Right lobe of liver (tissue), 6 donors: ENCODE data around the gene MDFIC. TPM values are rescaled to one million over a fixed set of nuclear protein-coding genes. Genes with fewer than 3 reads are reported as not detected.
A peak's percentile ranks its signal among the peaks of the same experiment; 100 is the strongest.

Experiments
- ATAC-seq, 4 donors: fragments of 200-7000 bp; cut with Tn5 transposase; one replicate each; pipeline ENCODE4 v1.9.1; 2020; ENCODE audit warnings: mild to moderate bottlenecking in 4 of 4, moderate library complexity in 4 of 4
- DNase-seq, 3 donors: peaks; one replicate each; pipeline ENCODE4 v3.0.0-alpha.2; 2020
- H3K27ac ChIP-seq, 3 donors: fragments of 200-600 bp; one replicate each; pipeline ENCODE4 v1.8.0; 2022
- H3K27me3 ChIP-seq, 2 donors: fragments of 200-600 bp; one replicate each; pipeline ENCODE4 v1.8.0; 2022
- H3K36me3 ChIP-seq, 4 donors: fragments of 200-600 bp; sonication (generic) in 1 of 4; one replicate each; pipeline versions ENCODE4 v1.5.1 to v1.8.0; 2017 to 2022; ENCODE audit warnings: control low read depth in 1 of 4
- H3K4me1 ChIP-seq, 4 donors: fragments of 200-600 bp; sonication (generic) in 1 of 4; one replicate each; pipeline versions ENCODE4 v1.5.1 to v1.8.0; 2017 to 2022; ENCODE audit warnings: control low read depth in 1 of 4
- H3K4me3 ChIP-seq, 3 donors: fragments of 200-600 bp; one replicate each; pipeline ENCODE4 v1.8.0; 2022
- H3K9me3 ChIP-seq, 4 donors: fragments of 200-600 bp; sonication (generic) in 1 of 4; one replicate each; pipeline versions ENCODE4 v1.5.1 to v1.8.0; 2017 to 2022; ENCODE audit warnings: control low read depth in 1 of 4
- POLR2A ChIP-seq: fragments of 450-650 bp; IDR thresholded peaks from one replicate; pipeline ENCODE4 v1.6.1; 2017; ENCODE audit warnings: antibody characterized with exemption, mild to moderate bottlenecking
- WGBS: methylation state at CpG from one replicate; pipeline ENCODE4 v1.1.6; 2018; ENCODE audit warnings: low coverage, low lambda C conversion rate; ENCODE audit not compliant: insufficient coverage; ENCODE audit errors: missing lambda C conversion rate; 5-methylcytosine and 5-hydroxymethylcytosine counted together
- intact Hi-C, 2 donors: fragments of 100-400 bp; cut with DNase I; formaldehyde crosslinking; loops; one replicate each; pipeline versions ENCODE4 v1.11.2 to v1.14.1; 2022
- total RNA-seq, 6 experiments: library from RNA; depleted of rRNA in 2 of 6; stranded (reverse); fragments of >200 nt in 2 of 6; fragmentation: NEBNext Ultra II Directional in 3 of 6; extraction: Animal tissue kit (Norgen Biotek cat#: 25700) in 3 of 6; gene quantifications; one replicate each; pipeline versions ENCODE4 v1.1.0 to v1.2.4, GENCODE V29; 2016 to 2023
- TF ChIP-seq, protein P1 (sequence below), 4 donors: fragments of 200-600 bp in 3 of 4; fragments of 450-650 bp in 1 of 4; IDR thresholded peaks; one replicate each; pipeline versions ENCODE4 v1.5.1 to v1.8.0; 2016 to 2022; ENCODE audit warnings: antibody characterized with exemption in 4 of 4, mild to moderate bottlenecking in 2 of 4
- donor health status: DM: no; HTN: yes; CAD: no.
- donor health status: DM: no; HTN: no; CAD: no.
- donor health status: DM: no; HTN: no; CAD: no.
- donor health status: DM: no; HTN: yes; CAD: no.
- donor health status: DM: no; HTN: yes; CAD: no.

Gene MDFIC
- total RNA-seq, 6 experiments from 2014 or later, result 7.5 to 20.7 (median 13.4) TPM

DNA sequence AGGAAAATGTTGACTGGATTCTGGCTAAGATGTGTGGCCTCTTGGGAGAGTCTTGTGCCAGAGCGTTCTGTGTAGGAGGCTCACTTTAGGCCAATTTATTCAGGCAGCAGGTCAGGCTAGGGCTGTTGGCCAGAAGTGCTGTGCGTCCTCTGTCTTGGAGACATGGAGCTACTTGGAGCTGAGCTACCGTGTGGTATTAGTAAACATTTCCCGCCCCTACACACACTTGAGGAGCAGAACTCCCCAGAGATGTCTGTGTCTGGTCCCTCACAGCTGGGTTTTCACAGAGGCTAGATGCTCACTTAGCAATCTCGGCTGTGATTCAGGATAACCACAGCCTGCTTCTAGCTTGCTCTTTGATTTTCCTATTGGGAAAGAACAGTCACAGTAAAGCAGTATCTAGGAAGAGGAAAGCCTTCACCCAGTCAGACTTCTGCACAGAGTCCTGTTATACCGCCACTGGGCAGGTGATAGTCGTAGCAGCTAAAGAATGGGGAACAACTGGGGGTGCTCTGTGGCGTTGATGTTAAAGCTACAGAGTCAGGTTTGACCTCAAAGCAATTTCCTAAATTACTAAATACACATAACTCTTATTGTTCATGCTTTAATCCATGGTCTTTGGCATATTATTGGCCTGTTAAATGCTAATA, 86.7 kb downstream of the MDFIC start:
- Histone ChIP-seq H3K4me3 (no peak overlapping the region), H3K36me3 (no peaks in the 10 kb centered on the region), H3K9me3 (no peaks in the 10 kb centered on the region), H3K27me3 (no peaks in the 10 kb centered on the region), H3K4me1 (peaks cover 0 to 16% (median 0%) of the 10 kb centered on the region in 4 donors), H3K27ac (no peak overlapping the region)
- WGBS, result 78% methylated on average over 6 of the region's 8 CpGs
- TF ChIP-seq, protein P1, sequence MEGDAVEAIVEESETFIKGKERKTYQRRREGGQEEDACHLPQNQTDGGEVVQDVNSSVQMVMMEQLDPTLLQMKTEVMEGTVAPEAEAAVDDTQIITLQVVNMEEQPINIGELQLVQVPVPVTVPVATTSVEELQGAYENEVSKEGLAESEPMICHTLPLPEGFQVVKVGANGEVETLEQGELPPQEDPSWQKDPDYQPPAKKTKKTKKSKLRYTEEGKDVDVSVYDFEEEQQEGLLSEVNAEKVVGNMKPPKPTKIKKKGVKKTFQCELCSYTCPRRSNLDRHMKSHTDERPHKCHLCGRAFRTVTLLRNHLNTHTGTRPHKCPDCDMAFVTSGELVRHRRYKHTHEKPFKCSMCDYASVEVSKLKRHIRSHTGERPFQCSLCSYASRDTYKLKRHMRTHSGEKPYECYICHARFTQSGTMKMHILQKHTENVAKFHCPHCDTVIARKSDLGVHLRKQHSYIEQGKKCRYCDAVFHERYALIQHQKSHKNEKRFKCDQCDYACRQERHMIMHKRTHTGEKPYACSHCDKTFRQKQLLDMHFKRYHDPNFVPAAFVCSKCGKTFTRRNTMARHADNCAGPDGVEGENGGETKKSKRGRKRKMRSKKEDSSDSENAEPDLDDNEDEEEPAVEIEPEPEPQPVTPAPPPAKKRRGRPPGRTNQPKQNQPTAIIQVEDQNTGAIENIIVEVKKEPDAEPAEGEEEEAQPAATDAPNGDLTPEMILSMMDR (IDR thresholded peaks at IDR 0.05), result no peak
- no peak for TF ChIP-seq POLR2A
- intact Hi-C loops, result no loop called here
- ATAC-seq, result peak in 2 of 4 donors; percentile 6 to 8
- no peak for DNase-seq

DNA sequence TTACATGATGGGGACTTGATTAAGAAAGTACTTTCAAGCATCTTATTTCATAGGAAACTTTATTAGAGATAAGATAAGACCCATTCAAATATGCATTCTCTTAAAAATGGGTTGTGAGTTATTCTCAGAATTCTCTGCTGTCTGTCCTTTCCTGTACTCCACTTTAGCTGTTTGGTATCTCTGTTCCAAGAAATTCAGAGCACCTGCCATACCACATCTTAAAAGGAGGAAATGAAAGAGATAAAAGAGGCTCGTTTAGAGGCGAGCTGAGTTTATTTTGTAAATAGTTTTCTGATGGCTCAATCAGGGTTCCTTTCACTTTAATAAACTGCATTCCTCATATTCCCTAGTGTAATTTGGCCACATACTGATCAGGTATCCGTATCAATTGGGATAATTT, 87.2 kb downstream of the MDFIC start:
- intact Hi-C loops, result no loop called here
- no peaks in the 10 kb centered on the region for H3K9me3 ChIP-seq
- H3K4me1 ChIP-seq, result peaks cover 0 to 16% (median 0%) of the 10 kb centered on the region in 4 donors
- H3K27me3 ChIP-seq, result no peaks in the 10 kb centered on the region
- no peaks in the 10 kb centered on the region for H3K36me3 ChIP-seq
- DNase-seq, result no peak
- ATAC-seq, result peak in 1 of 4 donors; percentile 42
- no peak overlapping the region for H3K4me3 ChIP-seq
- no peak for TF ChIP-seq POLR2A
- TF ChIP-seq, protein P1 (IDR thresholded peaks at IDR 0.05), result no peak
- no peak overlapping the region for H3K27ac ChIP-seq
- WGBS, result 22% methylated on average over 3 of the region's 3 CpGs

DNA sequence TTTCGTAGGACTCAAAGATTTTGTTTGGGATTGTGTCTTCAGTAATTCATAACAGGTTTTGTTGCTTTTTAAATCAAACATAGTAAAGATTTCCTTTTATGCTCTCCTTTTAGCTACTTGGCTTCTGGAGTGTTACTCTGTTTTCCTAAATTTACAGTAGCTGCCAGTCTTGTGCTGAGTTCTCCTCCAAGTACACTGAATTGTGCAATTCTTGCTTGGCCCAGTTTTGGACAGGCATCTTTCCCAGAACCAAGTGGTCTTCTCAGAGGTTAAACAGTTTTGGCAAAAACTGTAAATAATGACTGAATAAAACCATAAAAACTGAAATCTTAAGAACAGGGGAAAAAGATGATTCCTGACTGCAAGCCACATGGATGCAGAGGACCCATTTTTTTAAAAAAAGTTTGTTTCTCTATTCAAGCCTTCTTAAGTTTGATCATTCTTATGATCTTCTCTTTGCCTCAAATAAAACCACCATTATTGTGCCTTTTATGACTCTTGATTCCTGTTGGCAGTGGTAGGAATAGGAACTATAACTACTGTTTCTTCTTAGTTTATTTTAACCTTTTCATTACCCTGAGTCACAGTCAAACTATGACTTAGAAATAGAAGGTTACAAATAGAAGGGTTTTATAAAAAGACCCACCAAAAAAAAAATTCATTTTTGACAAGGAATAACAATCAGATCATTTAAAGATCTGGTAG, 88.0 kb downstream of the MDFIC start:
- no peak overlapping the region for H3K27ac ChIP-seq
- ATAC-seq (no peak), DNase-seq (no peak)
- H3K27me3 ChIP-seq, result no peaks in the 10 kb centered on the region
- H3K9me3 ChIP-seq, result no peaks in the 10 kb centered on the region
- intact Hi-C loops, result no loop called here
- no peak for TF ChIP-seq POLR2A
- TF ChIP-seq, protein P1 (IDR thresholded peaks at IDR 0.05), result no peak
- no peak overlapping the region for H3K4me3 ChIP-seq
- peaks cover 0 to 16% (median 0%) of the 10 kb centered on the region in 4 donors for H3K4me1 ChIP-seq
- WGBS, result 86% methylated on average over 1 of the region's 1 CpG
- H3K36me3 ChIP-seq, result no peaks in the 10 kb centered on the region

DNA sequence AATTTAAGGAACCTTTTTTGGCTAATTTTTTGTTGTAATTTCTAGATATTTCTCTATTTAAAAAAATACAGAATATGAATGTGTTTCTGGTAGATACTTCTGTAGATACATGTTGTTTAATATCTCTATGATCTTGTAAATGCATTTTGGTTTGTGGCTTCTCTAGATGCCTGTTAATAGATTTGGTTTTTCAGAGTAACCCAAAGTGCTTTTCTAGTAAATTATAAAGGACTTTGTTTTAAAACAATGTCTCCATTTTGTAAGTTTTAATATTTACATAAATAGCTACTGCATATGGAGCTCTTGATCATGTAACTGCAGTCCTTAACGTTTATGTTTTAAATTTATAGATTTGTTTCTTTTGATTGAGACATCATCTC, 88.5 kb downstream of the MDFIC start:
- Histone ChIP-seq H3K4me1 (peaks cover 0 to 16% (median 0%) of the 10 kb centered on the region in 4 donors), H3K9me3 (no peaks in the 10 kb centered on the region), H3K36me3 (no peaks in the 10 kb centered on the region), H3K27me3 (no peaks in the 10 kb centered on the region), H3K27ac (no peak overlapping the region), H3K4me3 (no peak overlapping the region)
- intact Hi-C loops, result no loop called here
- ATAC-seq, result no peak
- WGBS, result 60% methylated on average over 1 of the region's 1 CpG
- TF ChIP-seq, protein P1 (IDR thresholded peaks at IDR 0.05), result no peak
- no peak for TF ChIP-seq POLR2A
- no peak for DNase-seq
